HG03280 (cell line): ENCODE results near the gene MCM3.

Experiments
- ATAC-seq: cut with Tn5 transposase; IDR thresholded peaks from one replicate; pipeline ENCODE4 v1.9.1; 2021; ENCODE audit warnings: mild to moderate bottlenecking, moderate library complexity; ENCODE audit not compliant: unreplicated experiment

MCM3 gene

DNA sequence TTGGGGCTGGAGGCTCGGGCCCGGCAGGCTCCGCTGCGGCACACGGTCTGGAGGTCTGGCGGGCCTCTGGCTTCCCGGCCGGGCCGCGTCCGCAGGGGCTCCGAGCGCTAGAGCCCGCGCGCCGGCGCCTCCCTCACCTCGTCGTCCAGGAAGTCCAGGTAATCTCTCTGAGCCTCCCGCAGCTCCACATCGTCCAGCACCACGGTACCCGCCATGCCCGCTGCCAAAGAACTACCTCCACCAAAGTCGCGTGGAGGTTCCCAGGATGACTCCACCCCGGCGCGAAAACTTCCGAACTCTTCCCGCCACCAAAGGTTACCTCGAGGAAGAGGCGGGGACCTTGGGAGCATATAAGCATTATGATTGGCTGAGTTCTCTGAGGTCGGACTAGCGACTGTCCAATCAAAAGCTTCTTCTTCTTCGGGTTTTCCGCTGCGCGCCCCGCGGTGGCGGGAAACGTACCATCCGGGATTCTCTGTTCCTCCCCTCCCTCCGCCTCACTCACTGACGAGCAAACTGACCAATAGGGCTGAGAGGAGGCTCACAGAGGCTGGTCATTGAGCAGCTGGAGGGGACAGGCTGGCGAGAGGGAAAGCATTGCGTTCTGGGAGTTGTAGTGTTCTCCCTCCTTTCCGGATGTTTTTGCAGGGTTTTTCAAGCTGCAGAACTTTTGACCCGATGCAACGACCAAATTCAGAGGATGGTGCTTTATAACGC, at the start of gene MCM3:
Gene MCM3, minus strand, starts transcription at position 283 of the 717 bp plus-strand sequence. Its CDS starts 68 bp downstream, at position 215.
- ATAC-seq: peak; percentile 98

GRCh38 chr6:52333840-52334200, 49.3 kb upstream of the MCM3 start:
- no peak for ATAC-seq

GRCh38 chr6:52331793-52332457, 47.4 kb upstream of the MCM3 start:
- no peak for ATAC-seq

- ATAC-seq: no peak
Observed at GRCh38 chr6:52330470-52330869, 45.9 kb upstream of the MCM3 start.

DNA sequence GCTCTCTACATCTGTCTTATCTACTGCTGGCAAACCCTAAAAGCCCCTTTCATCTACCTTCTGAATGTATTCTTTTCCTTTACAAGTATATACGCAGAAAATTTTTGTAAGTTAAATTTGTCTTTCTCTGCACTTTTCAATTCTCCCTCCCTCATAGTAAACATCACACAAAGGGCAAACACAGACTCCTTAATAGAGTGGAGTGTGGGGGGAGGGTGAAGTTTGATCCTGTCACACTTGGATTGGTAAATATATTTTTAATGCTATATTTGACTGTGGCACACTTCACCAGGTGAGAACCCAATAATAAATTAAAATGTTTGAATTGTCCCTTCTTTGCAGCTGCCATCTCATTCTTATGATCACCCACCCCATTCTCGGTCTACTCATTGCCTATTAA, 44.2 kb upstream of the MCM3 start:
- ATAC-seq: no peak

- no peak for ATAC-seq
Observed at GRCh38 chr6:52328303-52328662, 43.7 kb upstream of the MCM3 start.

DNA sequence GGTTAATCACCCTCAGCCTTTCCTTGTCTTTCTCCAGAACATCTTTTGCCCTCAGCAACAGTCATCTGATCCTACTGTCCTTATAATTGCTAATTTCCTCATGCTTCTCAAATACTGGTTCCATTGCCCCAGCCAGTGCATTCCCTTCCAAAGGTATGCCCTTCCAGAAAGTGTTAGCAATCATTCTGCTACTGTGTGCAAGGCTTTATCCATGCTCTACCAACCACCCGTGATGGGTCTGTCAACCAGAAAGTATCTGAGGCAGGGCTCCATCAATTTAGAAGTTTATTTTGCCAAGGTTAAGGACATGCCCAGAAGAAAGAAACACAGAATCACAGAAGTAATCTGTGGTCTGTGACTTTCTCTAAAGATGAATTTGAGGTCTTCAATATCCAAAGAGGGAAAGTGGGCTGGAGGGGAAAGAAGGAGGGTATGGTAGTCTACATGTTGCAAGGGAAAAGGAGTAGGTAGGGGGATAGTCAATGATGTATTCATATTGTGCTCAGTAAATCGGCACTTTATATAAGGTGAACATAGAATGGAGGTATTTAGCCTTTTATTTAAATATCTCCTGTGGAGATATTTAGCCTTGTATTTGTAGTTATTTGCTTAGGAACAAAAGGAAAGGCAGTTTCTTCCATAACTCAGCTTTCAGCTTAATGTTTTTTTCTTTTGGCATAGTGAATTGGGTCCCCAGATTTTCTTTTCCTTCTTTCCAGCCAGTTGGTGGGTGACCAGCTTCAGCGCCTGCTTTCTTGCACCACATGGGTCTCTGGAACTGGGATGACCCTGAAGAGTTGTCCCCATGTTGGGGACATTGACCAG, 42.2 kb upstream of the MCM3 start:
- ATAC-seq: no peak

- ATAC-seq: no peak
Observed at GRCh38 chr6:52325695-52326471, 41.3 kb upstream of the MCM3 start.

DNA sequence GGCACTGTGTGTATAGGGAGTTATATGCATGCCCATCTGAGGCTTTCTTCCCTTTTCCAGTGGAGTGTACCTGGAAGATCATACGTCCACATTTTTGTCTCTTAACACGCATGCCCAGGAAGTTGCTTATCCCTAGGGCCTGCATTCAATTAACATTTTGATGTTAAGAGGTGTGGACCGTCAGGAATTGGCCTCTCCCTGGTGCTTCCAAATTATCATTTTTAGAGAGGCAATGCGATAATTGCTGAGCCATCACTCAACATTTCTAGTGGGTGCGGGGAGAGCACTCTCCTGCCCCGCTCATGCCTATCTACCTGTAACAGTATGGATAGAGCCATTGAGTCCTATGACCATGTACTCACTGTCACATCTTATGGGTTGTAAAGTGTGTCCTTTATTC, 39.6 kb upstream of the MCM3 start:
- ATAC-seq: no peak

GRCh38 chr6:52317841-52318581, 33.5 kb upstream of the MCM3 start:
- peak; percentile 99 for ATAC-seq

DNA sequence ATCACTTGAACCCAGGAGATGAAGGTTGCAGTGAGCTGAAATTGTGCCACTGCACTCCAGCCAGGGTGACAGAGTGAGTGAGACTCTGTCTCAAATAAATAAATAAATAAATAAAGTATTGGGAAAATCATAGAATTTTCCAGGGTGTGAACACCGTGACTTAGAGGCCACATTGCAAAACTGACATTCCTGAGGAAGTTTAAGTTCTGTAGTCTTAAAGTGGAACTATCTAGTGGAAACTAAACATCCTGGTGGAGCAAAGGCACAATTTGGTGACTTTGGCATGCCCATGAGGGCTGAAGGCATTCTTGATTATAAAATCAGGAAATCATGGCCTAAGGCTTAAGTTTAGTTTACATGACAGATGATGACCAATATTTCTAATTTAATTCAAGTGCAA, 32.7 kb upstream of the MCM3 start:
- no peak for ATAC-seq

DNA sequence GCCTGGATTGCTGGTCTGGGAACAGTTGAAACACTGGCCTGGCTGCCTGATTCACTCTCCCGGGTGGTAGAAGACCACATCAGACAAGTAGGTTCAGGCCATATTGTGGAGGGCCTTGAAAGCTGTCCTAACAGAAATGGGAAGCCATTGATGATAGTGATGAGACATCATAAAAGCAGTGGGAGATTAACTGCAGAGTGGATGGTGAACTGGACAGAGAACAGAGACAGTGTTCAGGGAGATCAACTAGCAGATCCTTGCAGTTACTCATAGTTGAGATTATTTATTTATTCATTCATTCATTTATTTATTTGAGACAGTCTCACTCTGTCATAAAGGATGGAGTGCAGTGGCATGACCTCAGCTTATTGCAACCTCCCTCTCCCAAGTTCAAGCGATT, 30.2 kb upstream of the MCM3 start:
- no peak for ATAC-seq

DNA sequence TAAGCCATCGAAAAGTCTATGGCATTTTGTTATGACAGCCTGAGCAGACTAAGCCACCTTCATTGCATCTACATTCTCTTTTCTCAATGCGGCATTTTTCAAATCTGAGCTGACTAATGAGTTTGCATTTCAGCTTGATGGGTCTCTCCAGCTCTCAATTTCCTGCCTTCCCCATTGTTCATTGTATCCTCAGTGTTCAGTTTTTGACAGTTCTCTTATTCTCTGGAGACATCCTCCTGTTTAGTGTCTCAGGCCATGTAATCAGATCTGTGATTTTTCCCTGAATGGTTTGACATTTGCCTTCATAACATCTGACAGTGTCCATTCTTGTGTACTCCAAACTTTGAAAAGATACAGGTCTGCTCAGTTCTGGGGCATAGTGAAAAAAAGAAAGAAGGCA, 27.9 kb upstream of the MCM3 start:
- ATAC-seq: no peak

DNA sequence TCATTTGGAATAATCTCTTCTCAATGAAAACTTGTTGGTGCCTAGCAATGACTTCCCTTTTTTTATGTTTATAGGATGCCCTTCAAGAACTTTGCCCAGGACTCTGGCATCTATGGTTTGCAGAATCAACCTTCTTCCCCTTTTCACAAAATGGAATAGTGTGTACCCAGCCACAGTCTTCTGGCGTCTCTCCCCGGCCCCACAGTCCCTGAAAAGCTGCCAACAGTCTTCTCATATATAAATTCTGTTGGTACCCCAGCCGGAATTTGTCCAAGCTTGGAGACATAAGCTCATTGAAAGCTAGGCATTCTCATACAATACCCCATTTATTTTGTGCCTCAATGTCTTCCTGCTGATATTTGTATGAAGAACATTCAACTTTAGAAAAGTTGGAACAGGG, 26.4 kb upstream of the MCM3 start:
- no peak for ATAC-seq

DNA sequence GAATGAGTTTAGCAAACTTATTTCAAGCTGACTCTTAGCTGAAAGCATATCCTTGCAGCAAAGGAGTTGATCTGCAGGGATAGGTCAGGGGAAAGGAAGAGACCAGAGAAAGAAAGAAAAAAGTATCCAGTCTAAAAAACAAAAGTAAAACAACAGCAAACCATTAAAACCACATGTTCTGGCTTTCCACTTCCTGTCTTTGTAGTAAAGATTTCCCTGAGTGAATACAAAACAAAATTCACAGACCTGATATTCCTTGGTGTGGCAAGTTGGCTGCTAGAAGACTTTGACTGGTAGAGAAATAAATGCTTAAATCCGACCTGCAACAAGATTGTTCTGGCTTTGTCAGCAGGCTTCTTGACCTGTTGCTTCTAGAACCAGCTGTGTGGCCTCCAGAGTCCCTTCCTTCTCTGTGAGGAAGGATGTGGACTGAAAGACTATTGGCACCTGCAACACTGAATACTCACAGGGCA, 23.4 kb upstream of the MCM3 start:
- ATAC-seq: no peak

DNA sequence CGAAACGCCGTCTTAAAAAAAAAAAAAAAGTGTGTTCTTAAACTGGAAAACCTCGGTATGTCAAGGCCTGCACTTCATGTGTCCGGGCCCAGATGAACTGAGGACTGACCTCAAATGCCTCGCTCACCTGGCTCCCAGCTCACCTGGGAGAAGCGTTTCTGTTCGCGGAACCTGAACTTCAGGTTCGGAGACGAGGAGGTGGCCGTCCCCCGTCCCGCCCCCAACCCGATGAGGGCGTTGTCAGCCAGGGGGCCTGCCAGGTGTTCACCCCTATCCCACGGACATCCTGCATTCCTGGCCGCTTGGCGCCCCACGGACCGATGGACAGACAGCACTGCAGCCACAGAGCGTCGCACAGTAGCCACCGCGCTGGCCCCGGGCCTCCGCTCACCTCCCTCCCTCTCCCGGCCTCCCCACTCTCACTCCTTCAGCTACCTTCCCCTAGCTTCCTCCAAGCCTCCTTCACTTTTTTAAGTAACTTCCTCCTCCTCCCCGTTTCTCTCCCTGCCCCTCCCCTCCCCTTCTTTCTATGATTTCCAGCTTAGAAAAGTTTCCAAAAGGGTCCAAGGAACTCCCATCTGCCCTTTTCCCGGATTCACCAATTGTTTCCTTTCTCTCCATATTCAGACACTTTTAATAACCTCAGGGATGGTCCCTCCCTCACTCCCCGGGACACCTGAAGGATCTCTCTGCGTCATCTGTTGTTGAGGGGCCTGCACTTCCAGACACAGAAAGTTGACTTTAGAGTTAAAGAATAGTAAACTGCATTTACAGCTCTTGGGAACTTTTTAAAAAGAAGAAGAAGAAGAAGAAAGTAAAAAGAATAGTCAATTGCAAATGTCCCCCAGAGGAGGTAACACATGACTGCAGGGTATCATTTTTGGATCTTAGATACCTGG, 22.7 kb upstream of the MCM3 start:
- no peak for ATAC-seq

GRCh38 chr6:52305948-52306767, 21.6 kb upstream of the MCM3 start:
- ATAC-seq: peak; percentile 63

- peak; percentile 10 for ATAC-seq
Observed at GRCh38 chr6:52305411-52305810, 20.9 kb upstream of the MCM3 start.
